Stimulated activated CD4-positive, alpha-beta T cell treated with anti-CD3 and anti-CD28 coated beads, Interleukin-1b, Interleukin-23, amount 100 ng/mL, for 4 hours (primary cell): ENCODE data around the gene RC3H2.

Experiments used
- DNase-seq, 2 donors: peaks; one replicate each; pipeline ENCODE4 v3.0.0-alpha.2; 2020; ENCODE audit warnings: low read depth in 2 of 2

The RC3H2 gene, protein sequence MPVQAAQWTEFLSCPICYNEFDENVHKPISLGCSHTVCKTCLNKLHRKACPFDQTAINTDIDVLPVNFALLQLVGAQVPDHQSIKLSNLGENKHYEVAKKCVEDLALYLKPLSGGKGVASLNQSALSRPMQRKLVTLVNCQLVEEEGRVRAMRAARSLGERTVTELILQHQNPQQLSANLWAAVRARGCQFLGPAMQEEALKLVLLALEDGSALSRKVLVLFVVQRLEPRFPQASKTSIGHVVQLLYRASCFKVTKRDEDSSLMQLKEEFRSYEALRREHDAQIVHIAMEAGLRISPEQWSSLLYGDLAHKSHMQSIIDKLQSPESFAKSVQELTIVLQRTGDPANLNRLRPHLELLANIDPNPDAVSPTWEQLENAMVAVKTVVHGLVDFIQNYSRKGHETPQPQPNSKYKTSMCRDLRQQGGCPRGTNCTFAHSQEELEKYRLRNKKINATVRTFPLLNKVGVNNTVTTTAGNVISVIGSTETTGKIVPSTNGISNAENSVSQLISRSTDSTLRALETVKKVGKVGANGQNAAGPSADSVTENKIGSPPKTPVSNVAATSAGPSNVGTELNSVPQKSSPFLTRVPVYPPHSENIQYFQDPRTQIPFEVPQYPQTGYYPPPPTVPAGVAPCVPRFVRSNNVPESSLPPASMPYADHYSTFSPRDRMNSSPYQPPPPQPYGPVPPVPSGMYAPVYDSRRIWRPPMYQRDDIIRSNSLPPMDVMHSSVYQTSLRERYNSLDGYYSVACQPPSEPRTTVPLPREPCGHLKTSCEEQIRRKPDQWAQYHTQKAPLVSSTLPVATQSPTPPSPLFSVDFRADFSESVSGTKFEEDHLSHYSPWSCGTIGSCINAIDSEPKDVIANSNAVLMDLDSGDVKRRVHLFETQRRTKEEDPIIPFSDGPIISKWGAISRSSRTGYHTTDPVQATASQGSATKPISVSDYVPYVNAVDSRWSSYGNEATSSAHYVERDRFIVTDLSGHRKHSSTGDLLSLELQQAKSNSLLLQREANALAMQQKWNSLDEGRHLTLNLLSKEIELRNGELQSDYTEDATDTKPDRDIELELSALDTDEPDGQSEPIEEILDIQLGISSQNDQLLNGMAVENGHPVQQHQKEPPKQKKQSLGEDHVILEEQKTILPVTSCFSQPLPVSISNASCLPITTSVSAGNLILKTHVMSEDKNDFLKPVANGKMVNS

DNA sequence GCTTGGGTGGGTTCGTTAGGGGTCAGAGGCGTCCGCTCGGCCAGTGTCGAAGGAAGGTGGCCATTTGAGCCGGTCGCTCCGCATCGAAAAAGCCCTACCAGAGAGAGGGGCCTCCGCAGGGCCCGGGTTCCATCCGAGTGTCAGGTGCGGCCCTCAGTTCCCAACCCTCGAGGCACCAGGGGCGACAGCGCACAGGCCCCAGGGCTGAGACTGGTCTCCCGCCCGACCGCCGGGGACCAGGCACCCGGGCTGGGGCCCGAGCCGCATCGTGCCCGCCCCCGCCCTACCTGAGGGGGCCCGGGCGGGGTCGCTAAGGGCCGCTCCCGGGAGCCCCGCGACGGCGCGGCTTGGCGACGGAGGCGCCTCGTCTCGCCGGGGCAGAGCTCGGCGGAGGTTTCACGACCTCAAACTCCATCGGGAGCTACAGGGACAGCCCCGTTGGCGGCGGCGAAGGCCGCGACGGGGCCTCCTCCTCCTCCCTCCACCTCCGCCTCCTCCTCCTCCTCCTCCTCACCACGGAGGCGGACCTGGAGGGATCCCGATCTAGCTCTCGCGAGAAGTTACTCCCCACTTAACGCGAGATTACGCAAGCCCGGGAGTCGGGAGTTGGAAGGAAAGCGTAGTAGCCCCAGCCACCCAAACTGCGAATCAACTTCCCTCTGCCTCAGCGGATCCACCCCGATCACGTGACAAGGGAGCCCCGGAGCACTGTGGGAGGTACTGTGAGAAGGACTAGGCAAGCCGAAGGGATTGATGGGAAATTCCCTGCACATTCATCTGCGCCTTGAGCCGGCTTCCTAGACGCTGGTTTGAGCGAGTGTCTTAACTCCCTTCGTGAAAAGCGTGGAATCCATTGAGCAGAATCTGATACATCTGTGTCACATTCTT is at the start of gene RC3H2:
TSS of gene RC3H2 (minus strand) at position 537 of the 888 bp plus-strand sequence. CDS start 7,850 bp downstream, outside the sequence.
- DNase-seq, result peak; percentile 84 to 91

DNA sequence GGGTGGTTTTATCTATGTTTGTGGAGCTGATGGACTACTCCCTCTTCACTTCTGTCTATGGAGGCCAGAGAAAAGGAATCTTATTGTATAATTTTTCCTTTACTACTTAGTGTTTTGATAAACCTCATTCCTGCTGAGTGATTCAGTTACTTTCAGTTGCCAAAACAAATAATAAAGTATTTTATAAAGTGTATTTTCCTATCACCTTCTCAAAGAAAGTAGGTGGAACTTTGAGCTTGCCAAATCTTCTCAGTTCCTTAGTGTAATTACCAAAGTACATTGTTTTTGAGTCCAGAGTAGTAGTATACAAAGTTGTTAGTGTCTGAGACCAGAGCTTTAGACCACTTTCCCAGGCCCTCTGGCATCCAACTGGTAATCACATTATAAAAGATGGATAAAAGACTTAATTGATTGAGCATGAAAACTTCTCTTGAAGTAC is 49.1 kb upstream of the RC3H2 start:
- DNase-seq, result no peak

DNA sequence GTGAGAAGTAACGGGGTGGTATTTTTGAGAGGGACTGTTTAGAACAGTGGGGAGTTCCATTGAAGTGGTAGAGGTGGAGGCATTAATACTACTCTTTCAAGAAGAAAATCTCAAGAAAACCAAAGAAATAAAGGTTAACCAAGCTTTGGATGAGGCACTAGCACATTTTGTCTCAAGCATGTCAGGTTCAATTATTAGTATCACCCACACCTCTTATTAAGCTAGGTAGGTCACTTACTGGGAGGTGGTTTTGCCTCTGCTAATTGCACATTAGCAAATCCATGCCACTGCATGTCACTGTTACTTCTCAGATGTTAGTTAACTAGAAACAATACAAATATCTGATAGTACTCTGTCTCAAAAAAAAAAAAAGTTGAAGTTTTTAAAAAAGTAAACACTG is 45.9 kb upstream of the RC3H2 start:
- DNase-seq, result no peak

DNA sequence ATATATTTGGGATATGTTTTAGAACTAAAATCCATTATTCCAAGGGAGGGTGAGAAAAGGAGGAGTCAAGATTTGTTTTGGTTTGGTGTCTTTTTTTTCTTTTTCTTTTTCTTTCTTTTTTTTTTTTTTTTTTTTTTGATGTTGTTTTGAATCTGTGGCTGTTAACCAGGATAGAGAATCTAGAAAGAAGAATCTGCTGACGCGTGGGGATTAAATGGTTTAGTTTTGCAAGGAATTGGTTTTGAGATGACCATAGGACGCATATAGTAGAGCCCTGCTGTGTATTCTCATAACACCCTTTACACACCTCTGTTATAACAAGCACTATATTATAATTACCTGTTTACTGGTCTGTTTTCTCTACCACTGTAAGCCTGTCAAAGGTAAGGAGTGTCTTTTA is 45.1 kb upstream of the RC3H2 start:
- DNase-seq, result no peak

DNA sequence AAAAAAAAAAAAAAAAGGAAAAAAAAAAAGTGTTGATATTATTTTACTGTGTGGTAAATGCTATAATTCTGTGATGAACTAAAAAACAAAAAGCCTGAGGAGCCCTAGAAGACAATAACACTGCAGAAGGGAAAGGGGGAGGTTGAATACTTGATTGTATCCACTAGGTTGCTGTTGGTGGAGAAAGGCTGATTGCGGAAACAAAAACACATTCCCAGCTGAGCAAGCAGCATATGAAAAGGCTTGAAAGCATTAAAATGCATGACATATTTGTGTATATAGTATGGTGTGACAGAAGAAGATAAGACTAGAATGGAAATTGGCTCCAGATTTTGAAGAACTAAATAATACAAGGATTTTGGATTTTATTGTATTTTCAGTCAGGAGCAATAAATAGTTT is 44.5 kb upstream of the RC3H2 start:
- no peak for DNase-seq

DNA sequence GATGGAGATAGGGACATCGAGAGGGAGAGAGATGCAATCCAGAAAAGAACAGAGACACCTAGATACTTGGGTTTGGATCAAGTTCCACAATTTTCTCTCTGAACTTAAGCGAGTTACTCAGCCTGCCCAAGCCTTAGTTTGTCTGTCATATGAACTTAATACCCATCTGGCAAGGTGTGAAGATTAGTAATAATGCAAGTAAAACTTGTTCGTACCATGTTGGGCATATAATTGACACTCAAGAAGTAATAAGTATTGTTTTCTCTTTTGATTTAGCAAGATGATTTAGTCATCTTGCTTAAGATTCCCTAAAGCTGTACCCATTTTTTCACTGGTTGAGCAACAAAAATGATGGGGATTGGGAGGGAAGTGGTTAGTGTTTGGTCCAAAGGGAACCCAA is 43.2 kb upstream of the RC3H2 start:
- no peak for DNase-seq

DNA sequence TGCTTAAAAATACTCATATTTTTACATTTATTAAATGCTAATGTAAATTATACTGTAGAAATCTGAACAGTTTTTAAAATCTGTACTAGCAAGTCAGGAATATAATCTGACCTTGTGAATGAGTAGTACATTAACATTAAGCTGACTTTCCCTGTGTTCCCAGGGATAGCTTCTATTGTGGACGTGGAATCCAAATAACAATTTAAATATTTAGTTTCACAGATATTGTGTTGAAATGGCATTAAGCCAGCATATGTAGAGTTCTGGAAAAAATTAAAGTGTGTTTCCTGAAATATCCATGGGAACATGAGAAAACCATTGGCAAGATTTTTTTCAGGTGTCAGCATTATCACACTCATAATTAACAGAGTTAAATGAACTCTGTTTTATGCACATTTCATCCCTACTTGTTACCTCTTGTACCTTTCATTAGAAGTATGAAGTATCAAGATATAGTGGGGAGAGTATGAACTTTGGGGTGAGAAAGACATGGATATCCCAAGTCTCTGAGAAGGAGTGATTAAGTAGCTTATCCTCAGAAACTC is 41.4 kb upstream of the RC3H2 start:
- no peak for DNase-seq

DNA sequence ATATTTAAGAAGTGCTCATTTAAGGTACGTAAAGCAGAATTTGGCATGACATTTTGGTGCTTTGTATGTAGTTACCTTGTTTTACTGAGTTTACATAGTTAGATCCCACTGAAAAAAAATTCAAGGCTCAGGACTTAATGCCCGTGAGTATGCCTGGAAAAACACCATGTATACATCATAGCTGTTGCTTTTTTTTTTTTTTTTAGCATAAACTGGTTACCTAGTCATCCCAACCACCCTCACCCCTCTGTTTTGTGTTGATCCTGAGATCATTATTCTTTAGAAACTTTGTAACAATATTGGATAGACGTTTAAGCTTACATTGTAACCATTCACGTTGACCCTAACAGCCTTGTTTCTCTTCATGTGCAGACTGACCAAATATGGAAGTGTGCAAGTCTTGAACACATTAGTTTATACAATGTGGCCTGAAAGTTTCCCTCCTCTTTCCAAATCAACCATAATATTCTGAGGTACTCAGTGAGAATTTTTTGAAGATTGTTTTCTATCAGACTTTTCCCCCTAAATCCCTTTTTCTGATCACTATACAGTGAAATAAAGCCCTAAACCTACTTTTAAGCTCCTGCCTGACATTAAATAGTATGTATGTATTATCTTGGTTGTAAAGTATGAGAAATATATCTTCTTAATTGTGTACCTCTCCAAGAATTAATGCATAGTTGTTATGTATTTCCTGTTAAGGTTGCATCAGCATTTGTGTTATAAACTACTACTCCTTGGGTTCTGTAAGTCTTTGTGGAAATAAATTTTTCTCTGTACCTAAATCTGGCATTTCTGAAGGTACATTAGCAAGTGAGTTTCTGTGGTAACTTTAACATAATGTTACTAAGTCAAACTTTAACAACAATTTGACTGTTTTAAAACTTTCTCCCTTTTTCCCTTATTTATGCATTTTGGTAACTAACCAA is 40.1 kb upstream of the RC3H2 start:
- DNase-seq, result no peak

DNA sequence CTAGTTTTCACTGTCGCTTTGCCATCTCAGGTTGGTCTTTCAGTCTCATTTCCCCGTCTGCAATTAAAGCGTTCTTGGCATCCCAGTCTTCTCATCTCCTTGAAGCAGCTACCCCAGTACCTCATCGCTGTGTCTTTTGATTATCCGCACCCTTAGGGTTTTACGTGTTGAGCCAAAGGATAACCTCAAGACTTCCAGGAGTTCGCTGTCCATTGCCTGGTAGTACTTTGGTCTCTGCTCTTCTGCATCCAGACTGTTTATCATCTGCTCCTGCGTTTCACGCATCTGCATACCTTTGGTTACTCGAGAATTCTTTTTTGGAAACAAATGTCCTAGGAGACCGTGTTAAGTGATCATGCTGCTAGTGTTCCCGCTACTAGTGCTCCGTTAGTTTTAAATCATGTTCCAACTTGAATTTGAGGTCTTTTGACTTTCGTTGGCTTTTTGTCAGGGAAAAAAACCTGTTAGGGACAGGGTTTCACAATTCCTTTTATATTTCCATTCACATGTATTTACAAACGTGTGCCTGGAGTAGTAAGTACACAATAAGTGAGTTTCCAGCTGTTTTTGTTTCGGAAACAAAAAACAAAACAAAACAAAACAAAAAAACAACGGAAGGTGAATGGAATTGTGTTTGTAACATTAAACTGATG is 36.5 kb upstream of the RC3H2 start:
- no peak for DNase-seq

DNA sequence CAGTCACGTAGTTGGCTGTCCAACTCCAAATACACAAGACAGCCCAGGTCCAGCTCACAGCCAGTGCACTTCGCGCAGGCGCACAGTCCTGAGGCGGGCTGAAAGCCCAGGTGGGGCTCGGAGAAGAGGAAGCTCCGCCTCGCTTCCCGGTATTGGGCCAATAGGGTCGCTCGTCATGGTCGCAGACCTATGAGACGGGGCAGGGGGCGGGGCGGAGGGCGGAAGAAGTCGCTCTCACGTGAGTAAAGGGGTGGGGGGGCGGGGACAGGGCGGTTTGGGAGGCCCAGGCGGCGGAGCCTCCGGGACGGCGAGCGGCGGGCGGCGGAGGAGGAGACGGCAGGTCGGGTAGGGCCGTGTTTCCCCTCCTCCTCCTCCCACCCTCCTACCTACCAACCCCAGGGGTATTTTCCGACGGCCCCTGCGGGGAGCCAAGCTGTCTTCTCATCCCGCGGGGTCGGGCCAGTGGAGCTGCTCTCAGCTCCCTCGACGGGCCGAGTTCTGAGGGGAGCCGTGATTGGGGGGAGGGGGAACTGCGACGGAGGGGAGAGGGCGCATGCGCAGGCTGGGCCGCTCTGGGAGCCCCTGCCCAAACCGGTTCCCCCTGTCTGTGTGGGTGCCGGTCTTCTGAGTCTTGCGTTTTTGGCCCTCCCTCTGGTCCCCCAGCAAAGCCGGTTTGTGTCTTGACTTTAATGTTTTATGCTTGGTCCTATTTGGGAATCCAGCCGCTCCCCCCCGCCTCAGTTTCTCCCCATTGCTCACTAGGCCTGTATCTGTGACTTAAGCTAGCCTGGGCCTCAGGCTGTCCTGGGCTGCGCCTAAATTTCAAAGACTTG is 35.8 kb upstream of the RC3H2 start, which contains the start of gene RABGAP1:
TSS of gene RABGAP1 (plus strand) at position 272 of the 833 bp plus-strand sequence. CDS start 16,040 bp downstream, outside the sequence.
- peak; percentile 98 to 99 for DNase-seq

DNA sequence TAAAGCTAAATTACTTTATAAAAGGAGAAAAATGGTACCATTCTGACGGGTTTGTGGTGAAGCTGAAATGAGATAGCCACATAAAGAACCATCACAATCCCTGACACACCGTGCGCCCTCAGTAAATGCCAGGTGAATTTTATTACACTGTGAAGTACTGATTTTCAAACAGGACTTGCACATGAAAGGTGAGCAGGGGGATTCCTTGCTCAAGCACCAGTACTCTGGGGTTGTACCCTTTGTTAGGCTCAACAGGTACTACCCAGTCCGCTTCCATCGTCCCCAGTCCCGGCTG is 35.2 kb upstream of the RC3H2 start:
- DNase-seq, result no peak

DNA sequence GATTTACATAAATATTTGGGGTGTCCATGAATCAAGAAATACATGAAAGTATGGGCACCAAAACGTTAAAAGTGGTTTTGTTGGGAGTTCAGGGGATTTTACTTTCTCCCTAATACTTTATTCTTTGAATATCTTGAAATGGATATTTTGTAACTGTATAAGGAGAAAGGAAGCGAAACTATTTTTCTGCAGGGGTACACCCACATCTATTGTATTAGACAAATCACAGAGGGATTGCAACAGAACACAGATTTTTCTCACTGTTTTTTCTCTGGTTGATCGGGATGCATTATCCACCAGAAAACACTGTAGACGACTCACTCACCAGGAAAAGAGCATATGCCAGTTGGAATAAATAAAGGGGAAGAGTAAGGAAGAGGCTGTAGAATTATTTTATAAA is 34.4 kb upstream of the RC3H2 start:
- no peak for DNase-seq

DNA sequence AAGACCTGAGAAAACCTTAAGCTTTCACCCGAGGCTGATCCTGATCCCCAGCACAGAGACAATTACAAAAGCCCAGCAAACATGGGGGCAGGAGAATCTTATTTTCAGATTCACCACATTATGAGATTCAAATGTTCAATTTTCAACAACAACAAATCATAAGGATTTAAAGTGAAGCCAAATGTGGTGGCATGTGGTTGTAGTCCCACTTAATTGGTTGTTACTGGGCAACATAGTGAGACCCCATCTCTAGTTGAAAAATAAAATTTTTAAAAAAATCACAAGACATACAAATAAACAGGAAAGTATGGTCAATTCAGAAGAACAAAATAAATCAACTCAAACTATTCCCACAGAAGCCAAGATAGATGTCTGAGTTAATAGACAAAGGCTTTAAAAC is 31.7 kb upstream of the RC3H2 start:
- no peak for DNase-seq

DNA sequence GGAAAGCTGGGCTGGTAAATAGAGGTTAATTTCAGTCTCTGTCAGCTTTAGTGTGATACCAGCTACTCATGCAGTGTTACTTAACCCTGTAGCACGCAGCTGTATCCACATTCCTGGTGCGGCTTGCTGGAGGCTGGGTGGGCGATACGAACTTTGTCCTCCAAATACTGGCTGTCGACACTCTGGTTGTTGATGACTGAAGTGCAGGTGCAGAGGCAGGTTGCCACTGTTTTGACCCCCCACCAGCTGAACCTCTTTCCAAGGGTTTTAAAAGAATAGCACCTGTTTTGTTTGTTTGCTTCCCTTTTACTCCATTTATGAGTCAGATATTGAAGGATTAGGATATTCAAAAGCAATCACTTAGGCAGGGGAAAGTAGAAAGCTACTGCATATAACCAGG is 31.3 kb upstream of the RC3H2 start:
- no peak for DNase-seq

DNA sequence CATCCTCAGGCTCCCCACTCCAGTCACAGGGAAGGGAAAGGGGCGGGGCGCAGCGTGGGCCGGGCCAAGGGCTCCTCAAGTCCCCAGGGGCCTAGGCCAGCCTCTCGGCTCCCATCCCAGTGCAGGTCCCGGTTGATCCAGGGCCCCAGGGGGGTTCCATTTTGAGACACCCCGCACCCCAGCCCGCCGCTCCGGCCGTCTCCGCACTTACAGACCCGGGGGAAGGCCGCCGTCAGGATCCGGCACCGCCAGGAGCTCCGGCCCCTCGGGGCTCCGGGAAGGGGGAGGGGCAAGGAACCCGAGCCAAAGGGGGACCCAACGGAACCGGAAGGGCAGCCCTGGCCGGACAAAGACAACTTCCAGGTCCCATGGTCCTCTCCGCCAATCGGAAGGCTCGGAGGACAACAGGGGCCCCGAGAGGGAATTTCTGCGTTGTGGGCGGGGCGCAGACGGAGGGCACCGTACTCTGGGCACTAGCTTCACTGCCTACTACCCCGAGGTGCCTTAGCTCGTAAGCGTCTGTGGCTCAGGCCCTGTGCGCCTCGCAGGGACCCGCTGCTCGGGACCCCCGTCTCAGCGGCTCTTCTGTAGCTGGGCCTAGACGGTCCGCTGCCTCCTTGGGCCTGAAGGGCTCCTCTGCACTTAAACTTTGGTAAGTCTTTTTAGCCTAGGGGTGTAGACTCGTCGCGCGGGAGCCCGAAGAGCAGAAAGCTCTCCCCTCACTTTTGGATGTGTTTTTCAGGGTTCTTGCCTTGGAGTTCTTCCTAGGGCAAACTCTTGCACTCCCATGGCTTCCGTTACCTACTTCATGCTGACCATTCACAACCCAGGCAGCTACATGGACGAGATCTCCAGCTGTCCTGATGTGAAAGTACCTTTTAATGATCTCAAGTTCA is 26.3 kb upstream of the RC3H2 start, which contains the start of gene ZBTB26:
TSS of gene ZBTB26 (minus strand) at position 287 of the 896 bp plus-strand sequence. CDS start 11,578 bp downstream, outside the sequence.
- DNase-seq, result peak; percentile 72 to 83

DNA sequence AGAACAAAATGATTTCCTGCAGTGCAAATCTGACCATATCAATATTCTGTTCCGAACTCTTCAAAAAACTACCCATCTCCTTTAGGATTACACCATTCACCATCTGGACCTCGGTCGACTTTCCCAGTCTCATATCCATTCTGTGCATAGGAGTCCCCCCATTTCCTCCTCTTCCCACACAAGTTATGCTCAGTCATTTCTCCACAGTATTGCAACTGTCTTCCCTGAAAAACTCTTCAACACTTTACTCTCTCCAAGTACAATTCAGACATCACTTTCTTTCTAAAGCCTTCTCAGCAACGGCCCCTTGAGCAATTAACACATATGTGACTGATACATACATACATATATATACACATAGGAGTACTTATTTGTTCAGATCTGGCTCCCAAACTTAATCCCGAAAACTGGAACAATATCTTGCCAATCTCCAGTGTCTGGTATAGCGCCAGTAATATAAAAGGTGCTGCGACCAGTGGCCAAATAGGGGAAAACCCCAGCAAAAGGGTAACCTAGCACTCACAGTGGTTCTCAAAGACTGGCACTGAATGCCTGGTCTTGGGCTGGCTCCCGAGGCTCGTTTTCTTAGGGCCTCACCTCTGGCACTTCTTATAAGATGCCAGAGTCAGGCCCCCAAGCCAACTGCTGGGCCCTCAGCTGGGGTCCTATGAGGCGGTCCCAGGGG is 25.5 kb upstream of the RC3H2 start:
- DNase-seq, result no peak
